ENCODE measurements around the gene CENPP. TPM values are rescaled to one million over a fixed set of nuclear protein-coding genes. Genes with fewer than 3 reads are reported as not detected.

CENPP gene
- total RNA-seq, 1 donor from 2014 or later: 7.7 TPM

DNA sequence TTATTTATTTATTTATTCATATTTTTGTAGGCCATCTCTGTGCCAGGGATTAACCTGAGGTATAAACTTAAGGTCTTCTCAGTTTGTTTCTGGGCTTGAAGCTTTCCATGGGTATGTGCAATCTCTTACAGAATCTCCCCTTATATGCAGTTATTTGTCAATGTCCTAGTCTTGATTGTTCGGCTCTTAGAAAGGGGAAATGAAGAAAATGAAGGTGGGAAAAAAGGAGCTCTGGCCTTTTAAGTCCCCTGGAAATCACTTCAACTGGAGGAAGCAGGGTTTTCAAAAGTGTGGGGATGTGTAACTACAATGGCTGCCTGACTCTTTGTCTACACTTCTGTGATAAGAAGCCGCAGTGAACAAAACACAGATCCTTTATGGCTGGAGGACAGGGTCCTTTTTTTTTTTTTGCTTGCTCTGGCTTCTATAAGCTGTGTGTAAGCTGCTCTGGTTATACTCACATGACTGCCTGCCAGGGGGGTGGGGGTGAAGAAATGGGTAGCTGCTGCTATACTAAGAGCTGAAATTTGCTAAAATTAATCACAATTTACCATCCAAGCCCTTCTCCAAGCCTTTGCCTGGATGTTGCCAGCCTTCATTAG, 33.7 kb downstream of the CENPP start:
- no peak for TF ChIP-seq CTCF (IDR thresholded peaks at IDR 0.05)
- Mint-ChIP-seq H3K36me3 (ENCODE audit: low read depth) (peaks cover 16% of the 10 kb centered on the region), H3K27me3 (ENCODE audit: low read depth) (no peaks in the 10 kb centered on the region), H3K27ac (ENCODE audit: unreplicated experiment) (no peak overlapping the region), H3K9me3 (ENCODE audit: low read depth) (peaks cover 24% of the 10 kb centered on the region), H3K4me1 (ENCODE audit: low read depth) (peaks cover 36% of the 10 kb centered on the region), H3K4me3 (ENCODE audit: unreplicated experiment) (no peak overlapping the region)
- no peak for DNase-seq (ENCODE audit: low spot score)

- peaks cover 30% of the 10 kb centered on the region for H3K4me1 Mint-ChIP-seq (ENCODE audit: low read depth)
- TF ChIP-seq CTCF (IDR thresholded peaks at IDR 0.05): no peak
- no peak overlapping the region for H3K27ac Mint-ChIP-seq (ENCODE audit: unreplicated experiment)
- H3K36me3 Mint-ChIP-seq (ENCODE audit: low read depth): peaks cover 12% of the 10 kb centered on the region
- no peak overlapping the region for H3K4me3 Mint-ChIP-seq (ENCODE audit: unreplicated experiment)
- DNase-seq (ENCODE audit: low spot score): no peak
- H3K9me3 Mint-ChIP-seq (ENCODE audit: low read depth): peaks cover 22% of the 10 kb centered on the region
- H3K27me3 Mint-ChIP-seq (ENCODE audit: low read depth): no peaks in the 10 kb centered on the region
Observed at GRCh38 chr9:92360083-92360482, 34.3 kb downstream of the CENPP start.

DNA sequence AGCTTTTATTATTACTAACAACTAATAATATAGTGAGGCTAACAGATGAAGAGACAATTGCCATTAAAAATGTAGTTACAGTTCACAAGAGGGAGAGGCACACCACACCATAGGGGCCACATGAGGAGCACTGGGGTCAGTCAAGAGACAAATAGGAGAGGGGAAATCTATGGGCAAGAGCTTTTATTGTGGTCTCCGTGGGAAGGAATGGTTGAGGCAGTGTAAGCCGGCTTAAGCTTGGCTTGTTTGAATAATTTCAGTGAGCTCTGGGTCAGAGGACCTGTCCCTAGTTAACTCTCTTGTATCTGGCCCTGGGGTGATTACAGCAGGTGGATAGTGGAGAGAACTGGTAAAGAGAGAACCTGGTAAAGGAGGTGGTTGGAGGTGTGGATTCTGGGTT, 43.3 kb downstream of the CENPP start:
- H3K4me3 Mint-ChIP-seq (ENCODE audit: unreplicated experiment): no peak overlapping the region
- no peaks in the 10 kb centered on the region for H3K27me3 Mint-ChIP-seq (ENCODE audit: low read depth)
- TF ChIP-seq CTCF (IDR thresholded peaks at IDR 0.05): no peak
- peaks cover 9% of the 10 kb centered on the region for H3K9me3 Mint-ChIP-seq (ENCODE audit: low read depth)
- peaks cover 11% of the 10 kb centered on the region for H3K36me3 Mint-ChIP-seq (ENCODE audit: low read depth)
- H3K27ac Mint-ChIP-seq (ENCODE audit: unreplicated experiment): no peak overlapping the region
- no peaks in the 10 kb centered on the region for H3K4me1 Mint-ChIP-seq (ENCODE audit: low read depth)
- DNase-seq (ENCODE audit: low spot score): no peak

- Mint-ChIP-seq H3K36me3 (ENCODE audit: low read depth) (peaks cover 17% of the 10 kb centered on the region), H3K4me1 (ENCODE audit: low read depth) (peaks cover 25% of the 10 kb centered on the region), H3K4me3 (ENCODE audit: unreplicated experiment) (no peak overlapping the region), H3K9me3 (ENCODE audit: low read depth) (peaks cover 20% of the 10 kb centered on the region), H3K27ac (ENCODE audit: unreplicated experiment) (no peak overlapping the region), H3K27me3 (ENCODE audit: low read depth) (no peaks in the 10 kb centered on the region)
- no peak for DNase-seq (ENCODE audit: low spot score)
- TF ChIP-seq CTCF (IDR thresholded peaks at IDR 0.05): no peak
Observed at GRCh38 chr9:92373167-92373566, 47.4 kb downstream of the CENPP start.

DNA sequence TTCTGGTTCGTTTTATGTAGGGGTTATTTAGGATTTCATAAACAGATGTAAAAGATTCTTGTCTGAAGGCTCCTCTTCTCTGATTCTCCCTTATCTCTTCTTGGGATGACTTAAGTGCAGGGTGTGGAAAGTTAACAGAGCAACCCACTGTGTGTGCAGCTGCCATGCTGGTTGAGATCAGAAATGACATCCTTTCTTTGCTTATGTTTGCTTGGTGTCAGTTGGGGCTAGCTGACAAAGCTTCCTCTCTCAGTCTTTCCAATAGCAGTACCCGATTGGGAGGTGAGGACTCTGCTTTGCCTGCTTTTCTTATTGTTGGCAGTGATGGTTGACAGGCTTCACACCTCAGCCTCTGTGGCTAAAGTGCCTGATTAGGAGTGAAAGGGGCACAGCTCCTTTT, 52.1 kb downstream of the CENPP start:
- no peak for DNase-seq (ENCODE audit: low spot score)
- H3K36me3 Mint-ChIP-seq (ENCODE audit: low read depth): peaks cover 10% of the 10 kb centered on the region
- peaks cover 14% of the 10 kb centered on the region for H3K9me3 Mint-ChIP-seq (ENCODE audit: low read depth)
- H3K27me3 Mint-ChIP-seq (ENCODE audit: low read depth): no peaks in the 10 kb centered on the region
- no peak overlapping the region for H3K4me3 Mint-ChIP-seq (ENCODE audit: unreplicated experiment)
- no peak for TF ChIP-seq CTCF (IDR thresholded peaks at IDR 0.05)
- peaks cover 49% of the 10 kb centered on the region for H3K4me1 Mint-ChIP-seq (ENCODE audit: low read depth)
- peak overlapping the region; percentile 43 for H3K27ac Mint-ChIP-seq (ENCODE audit: unreplicated experiment)
